ENCODE measurements around the gene CMYA5.
"Not testable (repeated sequence)": the region's sequence is repeated elsewhere in the genome, so short reads cannot be mapped to it uniquely, and the experiment has no call there.

Gene CMYA5

DNA sequence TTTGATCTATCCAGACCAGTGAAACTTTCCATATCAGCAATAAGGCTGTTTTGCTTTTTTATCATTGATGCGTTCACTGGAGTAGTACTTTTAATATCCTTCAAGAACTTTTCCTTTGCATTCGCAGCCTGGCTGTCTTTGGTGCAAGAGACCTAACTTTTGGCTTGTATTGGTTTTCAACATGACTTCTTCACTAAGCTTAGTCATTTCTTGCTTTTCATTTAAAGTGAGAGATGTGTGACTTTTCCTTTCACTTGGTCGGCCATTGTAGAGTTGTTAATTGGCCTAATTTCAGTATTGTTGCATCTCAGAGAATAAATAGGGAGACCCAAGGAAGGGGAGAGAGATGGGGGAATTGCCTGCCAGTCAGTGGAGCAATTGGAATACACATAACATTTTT, 26.4 kb upstream of the CMYA5 start:
- no peak overlapping the region for H3K4me3 ChIP-seq (ENCODE audit: low read depth, low read length)
- in situ Hi-C loops (cut with HindIII; ENCODE audit: low pct_ligation_motif_present, low sequenced_read_pairs) = no loop called here
- H3K27me3 ChIP-seq (replicated peaks) = no peaks in the 10 kb centered on the region
- no peak overlapping the region for H3K27ac ChIP-seq
- H3K36me3 ChIP-seq (replicated peaks) = peaks cover 14% of the 10 kb centered on the region
- TF ChIP-seq, protein P1, sequence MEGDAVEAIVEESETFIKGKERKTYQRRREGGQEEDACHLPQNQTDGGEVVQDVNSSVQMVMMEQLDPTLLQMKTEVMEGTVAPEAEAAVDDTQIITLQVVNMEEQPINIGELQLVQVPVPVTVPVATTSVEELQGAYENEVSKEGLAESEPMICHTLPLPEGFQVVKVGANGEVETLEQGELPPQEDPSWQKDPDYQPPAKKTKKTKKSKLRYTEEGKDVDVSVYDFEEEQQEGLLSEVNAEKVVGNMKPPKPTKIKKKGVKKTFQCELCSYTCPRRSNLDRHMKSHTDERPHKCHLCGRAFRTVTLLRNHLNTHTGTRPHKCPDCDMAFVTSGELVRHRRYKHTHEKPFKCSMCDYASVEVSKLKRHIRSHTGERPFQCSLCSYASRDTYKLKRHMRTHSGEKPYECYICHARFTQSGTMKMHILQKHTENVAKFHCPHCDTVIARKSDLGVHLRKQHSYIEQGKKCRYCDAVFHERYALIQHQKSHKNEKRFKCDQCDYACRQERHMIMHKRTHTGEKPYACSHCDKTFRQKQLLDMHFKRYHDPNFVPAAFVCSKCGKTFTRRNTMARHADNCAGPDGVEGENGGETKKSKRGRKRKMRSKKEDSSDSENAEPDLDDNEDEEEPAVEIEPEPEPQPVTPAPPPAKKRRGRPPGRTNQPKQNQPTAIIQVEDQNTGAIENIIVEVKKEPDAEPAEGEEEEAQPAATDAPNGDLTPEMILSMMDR (IDR thresholded peaks at IDR 0.05; ENCODE audit: low read depth, low read length, missing control alignments) = no peak
- no peak for DNase-seq

DNA sequence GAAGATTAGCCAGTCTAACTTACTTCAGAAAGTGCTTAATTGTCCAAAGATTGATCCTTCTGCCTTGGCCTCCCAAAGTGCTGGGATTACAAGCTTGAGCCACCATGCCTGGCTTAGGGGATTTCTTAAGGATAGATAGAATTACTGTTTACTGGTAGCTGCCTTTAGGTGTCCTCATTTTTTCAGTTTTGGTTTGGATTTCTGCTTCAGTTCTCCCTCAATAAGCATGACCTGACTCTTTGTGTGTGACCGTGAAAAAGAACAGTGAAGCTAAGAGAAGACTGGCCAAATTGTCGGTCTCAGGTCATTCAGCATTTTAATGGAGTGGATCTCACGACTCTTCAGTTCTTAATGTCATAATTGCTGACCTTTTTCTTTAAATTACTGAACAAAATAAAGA, 22.9 kb upstream of the CMYA5 start:
- Histone ChIP-seq H3K4me3 (ENCODE audit: low read depth, low read length) (no peak overlapping the region), H3K36me3 (replicated peaks) (peaks cover 7% of the 10 kb centered on the region), H3K27me3 (replicated peaks) (no peaks in the 10 kb centered on the region), H3K27ac (no peak overlapping the region)
- TF ChIP-seq, protein P1 (IDR thresholded peaks at IDR 0.05; ENCODE audit: low read depth, low read length, missing control alignments) = no peak
- in situ Hi-C loops (cut with HindIII; ENCODE audit: low pct_ligation_motif_present, low sequenced_read_pairs) = no loop called here
- no peak for DNase-seq

DNA sequence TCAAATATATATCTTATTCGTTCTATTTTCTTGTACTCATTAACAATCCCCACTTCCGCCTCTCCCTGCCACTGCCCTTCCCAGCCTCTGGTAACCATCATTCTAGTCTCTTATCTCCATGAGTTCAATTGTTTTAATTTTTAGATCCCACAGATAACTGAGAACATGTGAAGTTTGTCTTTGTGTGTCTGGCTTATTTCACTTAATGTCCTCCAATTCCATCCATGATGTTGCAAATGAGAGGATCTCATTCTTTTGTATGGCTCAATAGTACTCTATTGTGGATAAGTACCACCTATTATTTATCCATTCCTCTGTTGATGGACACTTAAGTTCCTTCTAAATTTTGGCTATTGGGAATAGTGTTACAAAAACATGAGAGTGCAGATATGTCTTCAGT, 17.2 kb upstream of the CMYA5 start:
- no peak for DNase-seq
- no peak overlapping the region for H3K4me3 ChIP-seq (ENCODE audit: low read depth, low read length)
- TF ChIP-seq, protein P1 (IDR thresholded peaks at IDR 0.05; ENCODE audit: low read depth, low read length, missing control alignments) = no peak
- no peak overlapping the region for H3K27ac ChIP-seq
- H3K36me3 ChIP-seq (replicated peaks) = peaks cover 2% of the 10 kb centered on the region
- in situ Hi-C loops (cut with HindIII; ENCODE audit: low pct_ligation_motif_present, low sequenced_read_pairs) = no loop called here
- H3K27me3 ChIP-seq (replicated peaks) = no peaks in the 10 kb centered on the region

DNA sequence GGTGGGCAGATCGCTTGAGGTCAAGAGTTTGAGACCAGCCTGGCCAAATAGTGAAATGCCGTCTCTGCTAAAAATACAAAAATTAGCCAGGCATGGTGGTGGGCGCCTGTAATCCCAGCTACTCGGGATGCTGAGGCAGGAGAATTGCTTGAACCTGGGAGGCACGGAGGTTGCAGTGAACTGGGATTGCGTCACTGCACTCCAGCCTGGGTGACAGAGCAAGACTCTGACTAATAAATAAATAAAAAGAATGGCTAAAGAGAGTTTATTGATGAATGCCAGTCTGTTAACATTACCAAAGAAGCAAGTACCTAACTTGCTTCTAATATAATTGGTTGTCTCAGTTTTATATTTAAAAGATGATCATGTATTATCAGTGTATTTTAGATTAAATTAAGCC, 13.3 kb upstream of the CMYA5 start:
- H3K27me3 ChIP-seq (replicated peaks); H3K27ac ChIP-seq; H3K36me3 ChIP-seq (replicated peaks); DNase-seq; in situ Hi-C loops (cut with HindIII; ENCODE audit: low pct_ligation_motif_present, low sequenced_read_pairs); H3K4me3 ChIP-seq (ENCODE audit: low read depth, low read length): not testable (repeated sequence)

DNA sequence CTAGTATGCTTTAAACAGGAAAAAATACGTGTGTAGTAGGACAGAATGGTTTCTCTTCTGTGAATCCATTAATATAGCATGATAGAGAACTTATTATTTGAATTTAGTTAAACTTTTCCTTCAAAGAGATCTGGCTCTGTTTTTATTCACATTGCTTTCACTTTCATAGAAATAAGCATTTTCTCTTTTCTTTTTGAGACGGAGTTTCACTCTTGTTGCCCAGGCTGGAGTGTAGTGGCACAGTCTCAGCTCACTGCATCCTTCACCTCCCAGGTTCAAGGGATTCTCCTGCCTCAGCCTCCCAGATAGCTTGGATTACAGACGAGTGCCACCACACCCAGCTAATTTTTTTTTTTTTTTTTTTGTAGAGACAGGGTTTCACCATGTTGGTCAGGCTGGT, 7.5 kb upstream of the CMYA5 start:
- in situ Hi-C loops (cut with HindIII; ENCODE audit: low pct_ligation_motif_present, low sequenced_read_pairs); H3K27ac ChIP-seq; DNase-seq; H3K27me3 ChIP-seq (replicated peaks); H3K4me3 ChIP-seq (ENCODE audit: low read depth, low read length): not testable (repeated sequence)
- peaks cover 15% of the 10 kb centered on the region for H3K36me3 ChIP-seq (replicated peaks)

DNA sequence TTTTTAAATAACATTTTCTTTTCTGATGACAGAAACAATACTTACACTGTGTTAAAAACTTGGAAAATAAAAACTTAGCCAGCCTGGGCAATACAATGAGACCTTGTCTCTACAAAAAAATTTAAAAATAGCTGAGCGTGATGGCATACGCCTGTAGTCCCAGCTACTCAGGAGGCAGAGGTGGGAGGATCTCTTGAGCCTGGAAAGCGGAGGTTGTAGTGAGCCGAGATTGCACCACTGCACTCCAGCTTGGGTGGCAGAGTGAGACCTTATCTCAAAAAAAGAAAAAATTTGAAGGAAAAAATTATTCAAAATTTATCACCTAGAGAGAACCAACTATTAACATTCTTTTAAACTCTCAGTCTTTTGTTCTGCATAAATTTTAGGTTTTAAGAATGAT, 4.9 kb upstream of the CMYA5 start:
- Histone ChIP-seq H3K27me3 (replicated peaks) (no peaks in the 10 kb centered on the region), H3K4me3 (ENCODE audit: low read depth, low read length) (no peak overlapping the region), H3K27ac (no peak overlapping the region), H3K36me3 (replicated peaks) (peaks cover 10% of the 10 kb centered on the region)
- in situ Hi-C loops (cut with HindIII; ENCODE audit: low pct_ligation_motif_present, low sequenced_read_pairs) = no loop called here
- DNase-seq = no peak
- TF ChIP-seq, protein P1 (IDR thresholded peaks at IDR 0.05; ENCODE audit: low read depth, low read length, missing control alignments) = no peak

DNA sequence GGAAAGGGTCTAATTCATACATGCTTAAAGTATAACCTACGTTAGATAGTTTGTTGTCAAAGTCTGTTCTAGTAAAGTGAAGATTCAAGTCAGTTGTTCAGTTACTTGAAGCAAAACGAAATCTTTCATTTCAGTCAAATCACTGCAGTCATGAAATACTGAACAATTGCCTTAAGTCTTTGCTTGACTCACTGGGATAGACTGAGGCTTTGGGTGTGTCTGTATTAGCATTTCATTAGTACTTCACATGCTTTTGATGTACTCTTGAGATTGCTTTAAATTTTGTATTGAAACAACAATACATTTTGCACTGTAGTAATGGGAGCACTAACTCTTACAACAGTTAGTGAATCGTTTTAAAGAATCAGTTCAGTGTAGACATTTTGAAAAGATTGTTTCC, 4.0 kb upstream of the CMYA5 start:
- no peak overlapping the region for H3K4me3 ChIP-seq (ENCODE audit: low read depth, low read length)
- DNase-seq = no peak
- H3K27ac ChIP-seq = no peak overlapping the region
- peaks cover 10% of the 10 kb centered on the region for H3K36me3 ChIP-seq (replicated peaks)
- in situ Hi-C loops (cut with HindIII; ENCODE audit: low pct_ligation_motif_present, low sequenced_read_pairs) = no loop called here
- H3K27me3 ChIP-seq (replicated peaks) = no peaks in the 10 kb centered on the region
- TF ChIP-seq, protein P1 (IDR thresholded peaks at IDR 0.05; ENCODE audit: low read depth, low read length, missing control alignments) = no peak

Measured in brain microvascular endothelial cell (primary cell).